IMR-90 (cell line): Measurements from ENCODE around the gene USH2A. TPM values are rescaled to one million over a fixed set of nuclear protein-coding genes. Genes with fewer than 3 reads are reported as not detected.

ENCODE experiments used
- ATAC-seq: fragments of 200-7000 bp; cut with Tn5 transposase; 2 replicates; pipeline ENCODE4 v1.9.1; 2020; ENCODE audit warnings: low read depth, mild to moderate bottlenecking, moderate library complexity
- BruUV-seq: library from RNA; stranded (reverse); fragments of 400-500 nt; replicated peaks from 2 replicates; lab custom pipeline; 2021; lab: Mats Ljungman, UMichigan
- CTCF ChIA-PET: fragments of 300-600 bp; formaldehyde crosslinking; extraction: SDS; loops from one replicate; lab custom pipeline; 2021; ENCODE audit warnings: antibody characterized with exemption; lab: Yijun Ruan, JAX
- POLR2A ChIA-PET: fragments of 300-600 bp; sonication (Branson Sonifier 250); formaldehyde crosslinking; loops from one replicate; lab custom pipeline; 2022; ENCODE audit warnings: antibody characterized with exemption; ENCODE audit not compliant: unreplicated experiment; lab: Charles Lee
- DNase-seq: peaks from one replicate; pipeline ENCODE4 v3.0.0; 2013
- H2AFZ ChIP-seq: replicated peaks from 2 replicates; pipeline ENCODE3; 2013; ENCODE audit warnings: low read length, mild to moderate bottlenecking; ENCODE audit not compliant: poor library complexity
- H2AK5ac ChIP-seq: 2 replicates; pipeline ENCODE4 v1.6.1; 2013; ENCODE audit warnings: low read depth, low read length, inconsistent platforms
- H2AK9ac ChIP-seq: replicated peaks from 2 replicates; pipeline ENCODE3; 2013; ENCODE audit warnings: mild to moderate bottlenecking, low read depth, low read length, moderate library complexity; ENCODE audit not compliant: poor library complexity
- H2BK120ac ChIP-seq: 2 replicates; pipeline ENCODE4 v1.6.1; 2013; ENCODE audit warnings: low read depth, low read length, inconsistent platforms
- H2BK15ac ChIP-seq: 3 replicates; pipeline ENCODE4 v1.6.1; 2013; ENCODE audit warnings: low read depth, low read length, inconsistent platforms
- H2BK20ac ChIP-seq: 2 replicates; pipeline ENCODE4 v1.6.1; 2013; ENCODE audit warnings: low read depth, mild to moderate bottlenecking, inconsistent platforms, low read length, moderate library complexity
- H2BK5ac ChIP-seq: 2 replicates; pipeline ENCODE4 v1.6.1; 2013; ENCODE audit warnings: mild to moderate bottlenecking, low read depth, low read length, inconsistent platforms; ENCODE audit not compliant: poor library complexity, severe bottlenecking
- H3K14ac ChIP-seq: replicated peaks from 2 replicates; pipeline ENCODE4 v1.6.1; 2013; ENCODE audit warnings: low read depth, low read length, inconsistent platforms
- H3K18ac ChIP-seq: 2 replicates; pipeline ENCODE4 v1.6.1; 2013; ENCODE audit warnings: low read depth, low read length, control low read depth
- H3K23ac ChIP-seq: 2 replicates; pipeline ENCODE4 v1.6.1; 2013; ENCODE audit warnings: low read depth, low read length, inconsistent platforms
- H3K27ac ChIP-seq: 2 replicates; pipeline ENCODE4 v1.5.1; 2013; ENCODE audit warnings: mild to moderate bottlenecking, control low read depth, low read length; ENCODE audit not compliant: insufficient read depth
- H3K27me3 ChIP-seq: 2 replicates; pipeline ENCODE4 v1.6.1; 2013; ENCODE audit warnings: low read length; ENCODE audit not compliant: control insufficient read depth, insufficient read depth
- H3K36me3 ChIP-seq: 2 replicates; pipeline ENCODE4 v1.6.1; 2013; ENCODE audit warnings: low read length, mixed read lengths; ENCODE audit not compliant: control insufficient read depth, insufficient read depth
- H3K4ac ChIP-seq: 2 replicates; pipeline ENCODE4 v1.6.1; 2013; ENCODE audit warnings: low read depth, low read length, inconsistent platforms
- H3K4me1 ChIP-seq: 2 replicates; pipeline ENCODE4 v1.6.1; 2013; ENCODE audit warnings: low read length, mixed read lengths; ENCODE audit not compliant: control insufficient read depth, insufficient read depth
- H3K4me2 ChIP-seq: 2 replicates; pipeline ENCODE4 v1.6.1; 2013; ENCODE audit warnings: low read depth, mild to moderate bottlenecking, control low read depth, low read length, moderate library complexity
- H3K4me3 ChIP-seq: 2 replicates; pipeline ENCODE4 v1.5.1; 2013; ENCODE audit warnings: low read depth, mild to moderate bottlenecking, control low read depth, low read length, moderate library complexity; ENCODE audit not compliant: insufficient read depth
- H3K56ac ChIP-seq: 2 replicates; pipeline ENCODE4 v1.6.1; 2013; ENCODE audit warnings: low read length, inconsistent platforms; ENCODE audit not compliant: insufficient read depth; ENCODE audit errors: extremely low read depth
- H3K79me1 ChIP-seq, 2 experiments: 2 replicates each; pipeline ENCODE4 v1.6.1; 2013; ENCODE audit warnings: low read length in 2 of 2, inconsistent platforms in 1 of 2, low read depth in 1 of 2
- H3K9ac ChIP-seq: 2 replicates; pipeline ENCODE4 v1.6.1; 2013; ENCODE audit warnings: low read depth, low read length, control low read depth
- H3K9me1 ChIP-seq: 2 replicates; pipeline ENCODE4 v1.6.1; 2013; ENCODE audit warnings: low read length, inconsistent platforms; ENCODE audit not compliant: insufficient read depth
- H3K9me3 ChIP-seq: 2 replicates; pipeline ENCODE4 v1.6.1; 2013; ENCODE audit warnings: low read length; ENCODE audit not compliant: control insufficient read depth, insufficient read depth
- H4K20me1 ChIP-seq: 2 replicates; pipeline ENCODE4 v1.6.1; 2013; ENCODE audit warnings: low read length, inconsistent platforms; ENCODE audit not compliant: insufficient read depth
- H4K5ac ChIP-seq: 2 replicates; pipeline ENCODE4 v1.6.1; 2013; ENCODE audit warnings: mild to moderate bottlenecking, low read depth, low read length, control low read depth
- H4K8ac ChIP-seq, 2 experiments: 2 replicates each; pipeline ENCODE4 v1.6.1; 2013; ENCODE audit warnings: low read depth in 2 of 2, low read length in 2 of 2, control low read depth in 1 of 2, inconsistent platforms in 1 of 2
- H4K91ac ChIP-seq: 2 replicates; pipeline ENCODE4 v1.6.1; 2013; ENCODE audit warnings: low read depth, low read length, inconsistent platforms; ENCODE audit not compliant: insufficient read depth
- BHLHE40 ChIP-seq: fragments of 150-350 bp; IDR thresholded peaks from 2 replicates; pipeline ENCODE4 v1.6.1; 2016; ENCODE audit warnings: mild to moderate bottlenecking, low read depth, low read length
- CEBPB ChIP-seq: IDR thresholded peaks from 2 replicates; pipeline ENCODE4 v1.6.1; 2012; ENCODE audit warnings: low read depth, low read length, improper control_type of control experiment
- dilution Hi-C: fragments of 300-500 bp; cut with HindIII; formaldehyde crosslinking; loops from one replicate; pipeline ENCODE4 v1.14.3; 2018; ENCODE audit warnings: low sequenced_read_pairs; ENCODE audit not compliant: unreplicated experiment
- in situ Hi-C: fragments of 300-500 bp; cut with MboI; formaldehyde crosslinking; loops from 3 replicates; pipeline ENCODE4 v1.14.3; 2019; ENCODE audit warnings: low sequenced_read_pairs, inconsistent platforms, mixed read lengths
- intact Hi-C: fragments of 100-400 bp; cut with micrococcal nuclease; formaldehyde crosslinking; loops from 2 replicates; pipeline ENCODE4 v1.10.0; 2022
- polyA plus RNA-seq, 3 experiments: library from polyadenylated mRNA; depleted of rRNA; stranded (reverse); fragments of >200 nt; gene quantifications; 2 replicates each; pipeline ENCODE4 v1.2.3, GENCODE V29; 2012; ENCODE audit warnings: low replicate concordance in 1 of 3
- total RNA-seq: library from RNA; depleted of rRNA; stranded (reverse); fragments of >200 nt; gene quantifications from 2 replicates; pipeline ENCODE4 v1.2.3, GENCODE V29; 2012
- TF ChIP-seq, protein P1 (sequence below): fragments of 150-350 bp; IDR thresholded peaks from 2 replicates; pipeline ENCODE4 v1.6.1; 2016; ENCODE audit warnings: low read depth, mild to moderate bottlenecking, low read length, moderate library complexity, borderline replicate concordance

The USH2A gene
- total and polyA plus RNA-seq, 2 of the 4 experiments (the other 2 are of a cell fraction) = under 0.01 to 0.02 TPM

DNA sequence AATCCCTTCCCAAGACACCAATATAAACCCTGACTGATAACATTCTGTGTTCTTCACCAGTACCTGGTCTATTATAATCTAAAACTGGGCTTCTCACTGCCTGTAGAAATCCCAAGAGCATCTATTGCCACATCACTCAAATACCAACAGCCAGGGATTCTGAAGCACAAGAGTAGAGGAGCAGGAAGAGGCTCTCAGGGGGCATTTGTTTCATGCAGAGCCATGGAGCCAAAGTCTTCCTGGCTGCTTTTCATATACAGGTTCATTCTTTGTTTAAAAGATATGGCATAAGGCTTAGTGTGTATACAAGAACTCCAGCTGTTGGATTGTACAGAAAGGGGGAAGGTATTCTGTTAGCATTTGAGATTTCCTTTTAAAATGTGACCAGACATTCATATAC is 38.2 kb upstream of the USH2A start:
- no peak overlapping the region for H2AFZ ChIP-seq
- no peak overlapping the region for H3K4me3 ChIP-seq
- H3K56ac ChIP-seq = peak overlapping the region; percentile 76
- ATAC-seq (peak; percentile 10), DNase-seq (peak; percentile 65)
- H4K8ac ChIP-seq = peak overlapping the region; percentile 16 to 88
- no peaks in the 10 kb centered on the region for H3K9me3 ChIP-seq
- peak overlapping the region; percentile 77 for H3K23ac ChIP-seq
- BruUV-seq = no TSS peak
- H3K79me1 ChIP-seq = peaks cover 0 to 5% of the 10 kb centered on the region in 2 experiments; a peak in 1 of 4 replicates
- peak overlapping the region; percentile 73; the same call in 1 of the 2 replicates for H2AK5ac ChIP-seq
- peak overlapping the region; percentile 86 for H3K4ac ChIP-seq
- intact Hi-C loops (loop anchor here (5.0 kb wide), 2 partner anchors 141 to 469 kb away; no protein-coding TSS in a partner anchor), dilution Hi-C loops (no loop called here), in situ Hi-C loops (no loop called here)
- peaks cover 8% of the 10 kb centered on the region for H3K9me1 ChIP-seq
- H2AK9ac ChIP-seq = no peak overlapping the region
- H4K5ac ChIP-seq = peak overlapping the region; percentile 76; the same call in 1 of the 2 replicates
- peak overlapping the region; percentile 98 for H2BK120ac ChIP-seq
- TF ChIP-seq BHLHE40 (no peak), CEBPB (peak; percentile 69)
- TF ChIP-seq, protein P1, sequence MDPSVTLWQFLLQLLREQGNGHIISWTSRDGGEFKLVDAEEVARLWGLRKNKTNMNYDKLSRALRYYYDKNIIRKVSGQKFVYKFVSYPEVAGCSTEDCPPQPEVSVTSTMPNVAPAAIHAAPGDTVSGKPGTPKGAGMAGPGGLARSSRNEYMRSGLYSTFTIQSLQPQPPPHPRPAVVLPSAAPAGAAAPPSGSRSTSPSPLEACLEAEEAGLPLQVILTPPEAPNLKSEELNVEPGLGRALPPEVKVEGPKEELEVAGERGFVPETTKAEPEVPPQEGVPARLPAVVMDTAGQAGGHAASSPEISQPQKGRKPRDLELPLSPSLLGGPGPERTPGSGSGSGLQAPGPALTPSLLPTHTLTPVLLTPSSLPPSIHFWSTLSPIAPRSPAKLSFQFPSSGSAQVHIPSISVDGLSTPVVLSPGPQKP = no peak
- CTCF ChIA-PET = no interaction called here
- H4K91ac ChIP-seq = peak overlapping the region; percentile 89
- peak overlapping the region; percentile 97 for H2BK5ac ChIP-seq
- peak overlapping the region; percentile 78; the same call in 1 of the 2 replicates for H3K4me2 ChIP-seq
- H3K4me1 ChIP-seq = peaks cover 22% of the 10 kb centered on the region
- H2BK20ac ChIP-seq = peak overlapping the region; percentile 98
- no peaks in the 10 kb centered on the region for H4K20me1 ChIP-seq
- peak overlapping the region; percentile 54 for H3K27ac ChIP-seq
- peak overlapping the region; percentile 95; the same call in 1 of the 2 replicates for H3K18ac ChIP-seq
- peak overlapping the region; percentile 77 for H3K14ac ChIP-seq
- H3K36me3 ChIP-seq = no peaks in the 10 kb centered on the region
- no peaks in the 10 kb centered on the region for H3K27me3 ChIP-seq
- POLR2A ChIA-PET = no interaction called here
- 0 out of 3 replicates have a peak overlapping the region, but pooled peaks have one; percentile 33 for H2BK15ac ChIP-seq
- H3K9ac ChIP-seq = no peak overlapping the region
